Hematopoietic multipotent progenitor cell treated with erythropoietin and hydrocortisone succinate and interleukin-3 and kit ligand, for 8 days (in vitro differentiated cells): ENCODE results near the gene SCAI.
"Not testable (repeated sequence)": the region's sequence is repeated elsewhere in the genome, so short reads cannot be mapped to it uniquely, and the experiment has no call there.

ENCODE experiments used
- DNase-seq: peaks from one replicate; pipeline ENCODE4 v3.0.0-alpha.2; 2015

The SCAI gene

GRCh38 chr9:124940894-124941678 is 202.2 kb downstream of the SCAI start, which contains the start of gene GOLGA1:
Gene GOLGA1 (minus strand): TSS chr9:124941083. CDS start chr9:124938711, 2,372 bp downstream.
- DNase-seq: peak; percentile 91

- no peak for DNase-seq
Measured at GRCh38 chr9:124940521-124940893, 202.8 kb downstream of the SCAI start.

GRCh38 chr9:124939944-124940343 is 203.4 kb downstream of the SCAI start:
- DNase-seq: peak; percentile 44

GRCh38 chr9:124934290-124934689 is 209.0 kb downstream of the SCAI start:
- no peak for DNase-seq

GRCh38 chr9:124932333-124932732 is 211.0 kb downstream of the SCAI start:
- no peak for DNase-seq

GRCh38 chr9:124929464-124929863 is 213.9 kb downstream of the SCAI start:
- DNase-seq: no peak

- no peak for DNase-seq
Measured at GRCh38 chr9:124928116-124928515, 215.2 kb downstream of the SCAI start.

GRCh38 chr9:124920394-124920793 is 222.9 kb downstream of the SCAI start:
- DNase-seq: not testable (repeated sequence)

- DNase-seq: no peak
Measured at GRCh38 chr9:124914753-124915405, 228.4 kb downstream of the SCAI start.

- DNase-seq: no peak
Measured at GRCh38 chr9:124913378-124913777, 229.9 kb downstream of the SCAI start.

GRCh38 chr9:124911766-124912165 is 231.6 kb downstream of the SCAI start:
- DNase-seq: no peak

- DNase-seq: no peak
Measured at GRCh38 chr9:124908098-124908497, 235.2 kb downstream of the SCAI start.

- no peak for DNase-seq
Measured at GRCh38 chr9:124906966-124907365, 236.4 kb downstream of the SCAI start.

GRCh38 chr9:124899845-124900244 is 243.5 kb downstream of the SCAI start:
- DNase-seq: peak; percentile 30

GRCh38 chr9:124897570-124898460 is 245.5 kb downstream of the SCAI start:
- DNase-seq: no peak

GRCh38 chr9:124894741-124895170 is 248.6 kb downstream of the SCAI start:
- DNase-seq: peak; percentile 63

- DNase-seq: no peak
Measured at GRCh38 chr9:124894035-124894740, 249.1 kb downstream of the SCAI start.
